Activated CD4-positive, alpha-beta T cell treated with anti-CD3 and anti-CD28 coated beads, Interleukin-2, amount 10 ng/mL, durations not matched to agents 7 days and 5 days (primary cell): ENCODE data around the gene IER2. TPM values are rescaled to one million over a fixed set of nuclear protein-coding genes. Genes with fewer than 3 reads are reported as not detected.
"Not testable (repeated sequence)": the region's sequence is repeated elsewhere in the genome, so short reads cannot be mapped to it uniquely, and the experiment has no call there.

Source experiments
- CTCF ChIA-PET: fragments of 350-600 bp; sonication (Branson Sonifier 250); formaldehyde crosslinking; loops from one replicate; lab custom pipeline; 2021; ENCODE audit warnings: antibody characterized with exemption; lab: Charles Lee
- POLR2A ChIA-PET: fragments of 350-600 bp; sonication (Branson Sonifier 250); formaldehyde crosslinking; loops from one replicate; lab custom pipeline; 2021; ENCODE audit warnings: antibody characterized with exemption; lab: Charles Lee
- DNase-seq: peaks from one replicate; pipeline ENCODE4 v3.0.0-alpha.2; 2020
- H3K27ac Mint-ChIP-seq: one replicate; pipeline ENCODE4 v1.8.0; 2021; ENCODE audit warnings: mild to moderate bottlenecking, moderate library complexity, mixed read lengths
- H3K27me3 Mint-ChIP-seq: one replicate; pipeline ENCODE4 v1.8.0; 2021; ENCODE audit warnings: mixed read lengths
- H3K36me3 Mint-ChIP-seq: one replicate; pipeline ENCODE4 v1.8.0; 2021; ENCODE audit warnings: low read depth, mixed read lengths
- H3K4me1 Mint-ChIP-seq: one replicate; pipeline ENCODE4 v1.8.0; 2021; ENCODE audit warnings: mixed read lengths
- H3K4me3 Mint-ChIP-seq: one replicate; pipeline ENCODE4 v1.8.0; 2021; ENCODE audit warnings: mild to moderate bottlenecking, moderate library complexity, mixed read lengths
- H3K9me3 Mint-ChIP-seq: one replicate; pipeline ENCODE4 v1.8.0; 2021; ENCODE audit warnings: mixed read lengths
- total RNA-seq, 2 experiments: library from RNA; stranded (reverse); gene quantifications; one replicate each; pipeline ENCODE4 v1.2.3, GENCODE V29; 2021

Gene IER2
- total RNA-seq, 2 experiments from 2014 or later, result 167 to 188 TPM

GRCh38 chr19:13134626-13135025, 15.6 kb upstream of the IER2 start:
- Mint-ChIP-seq H3K4me1 (peaks cover 31% of the 10 kb centered on the region), H3K27ac (no peak overlapping the region), H3K9me3 (no peaks in the 10 kb centered on the region), H3K27me3 (no peaks in the 10 kb centered on the region), H3K4me3 (no peak overlapping the region), H3K36me3 (peaks cover 23% of the 10 kb centered on the region)
- no peak for DNase-seq
- ChIA-PET POLR2A (interaction anchor here (1.1 kb wide), 1 partner anchor 26 kb away, joined by 5 read pairs; no protein-coding TSS in a partner anchor), CTCF (interaction anchor here (0.6 to 1.1 kb wide), 3 partner anchors 9 to 1001 kb away, joined by 3 read pairs; no protein-coding TSS in a partner anchor)

GRCh38 chr19:13135068-13136062, 14.8 kb upstream of the IER2 start:
- Mint-ChIP-seq H3K36me3 (peaks cover 23% of the 10 kb centered on the region), H3K27ac (no peak overlapping the region), H3K4me3 (no peak overlapping the region), H3K27me3 (no peaks in the 10 kb centered on the region), H3K9me3 (no peaks in the 10 kb centered on the region), H3K4me1 (peaks cover 29% of the 10 kb centered on the region)
- DNase-seq, result no peak
- CTCF ChIA-PET, result interaction anchor here (0.6 kb wide), 1 partner anchor 1002 kb away, joined by 3 read pairs; no protein-coding TSS in a partner anchor
- POLR2A ChIA-PET, result interaction anchor here (1.1 kb wide), 1 partner anchor 27 kb away, joined by 5 read pairs; no protein-coding TSS in a partner anchor

GRCh38 chr19:13137290-13137794, 12.9 kb upstream of the IER2 start:
- H3K36me3 Mint-ChIP-seq, result peaks cover 22% of the 10 kb centered on the region
- H3K27ac Mint-ChIP-seq, result no peak overlapping the region
- no peak for DNase-seq
- H3K27me3 Mint-ChIP-seq, result no peaks in the 10 kb centered on the region
- H3K4me3 Mint-ChIP-seq, result no peak overlapping the region
- peaks cover 17% of the 10 kb centered on the region for H3K4me1 Mint-ChIP-seq
- ChIA-PET POLR2A (no interaction called here), CTCF (interaction anchor here (1.3 kb wide), 1 partner anchor 33 kb away, joined by 5 read pairs; no protein-coding TSS in a partner anchor)
- H3K9me3 Mint-ChIP-seq, result no peaks in the 10 kb centered on the region

- peaks cover 16% of the 10 kb centered on the region for H3K36me3 Mint-ChIP-seq
- ChIA-PET POLR2A (no interaction called here), CTCF (no interaction called here)
- H3K9me3 Mint-ChIP-seq, result no peaks in the 10 kb centered on the region
- H3K4me1 Mint-ChIP-seq, result peaks cover 7% of the 10 kb centered on the region
- no peak overlapping the region for H3K4me3 Mint-ChIP-seq
- no peaks in the 10 kb centered on the region for H3K27me3 Mint-ChIP-seq
- no peak for DNase-seq
- H3K27ac Mint-ChIP-seq, result no peak overlapping the region
Observed at GRCh38 chr19:13138171-13138915, 11.9 kb upstream of the IER2 start.

- peaks cover 2% of the 10 kb centered on the region for H3K4me1 Mint-ChIP-seq
- H3K27me3 Mint-ChIP-seq, result no peaks in the 10 kb centered on the region
- ChIA-PET CTCF (no interaction called here), POLR2A (no interaction called here)
- no peak overlapping the region for H3K27ac Mint-ChIP-seq
- no peak overlapping the region for H3K4me3 Mint-ChIP-seq
- H3K9me3 Mint-ChIP-seq, result no peaks in the 10 kb centered on the region
- DNase-seq, result no peak
- peaks cover 18% of the 10 kb centered on the region for H3K36me3 Mint-ChIP-seq
Observed at GRCh38 chr19:13138916-13139198, 11.4 kb upstream of the IER2 start.

GRCh38 chr19:13139633-13140311, 10.4 kb upstream of the IER2 start:
- ChIA-PET POLR2A (no interaction called here), CTCF (no interaction called here)
- Mint-ChIP-seq H3K4me3 (no peak overlapping the region), H3K27me3 (no peaks in the 10 kb centered on the region), H3K36me3 (peaks cover 22% of the 10 kb centered on the region), H3K9me3 (no peaks in the 10 kb centered on the region), H3K27ac (peak overlapping the region; percentile 3), H3K4me1 (peaks cover 2% of the 10 kb centered on the region)
- DNase-seq, result no peak

DNA sequence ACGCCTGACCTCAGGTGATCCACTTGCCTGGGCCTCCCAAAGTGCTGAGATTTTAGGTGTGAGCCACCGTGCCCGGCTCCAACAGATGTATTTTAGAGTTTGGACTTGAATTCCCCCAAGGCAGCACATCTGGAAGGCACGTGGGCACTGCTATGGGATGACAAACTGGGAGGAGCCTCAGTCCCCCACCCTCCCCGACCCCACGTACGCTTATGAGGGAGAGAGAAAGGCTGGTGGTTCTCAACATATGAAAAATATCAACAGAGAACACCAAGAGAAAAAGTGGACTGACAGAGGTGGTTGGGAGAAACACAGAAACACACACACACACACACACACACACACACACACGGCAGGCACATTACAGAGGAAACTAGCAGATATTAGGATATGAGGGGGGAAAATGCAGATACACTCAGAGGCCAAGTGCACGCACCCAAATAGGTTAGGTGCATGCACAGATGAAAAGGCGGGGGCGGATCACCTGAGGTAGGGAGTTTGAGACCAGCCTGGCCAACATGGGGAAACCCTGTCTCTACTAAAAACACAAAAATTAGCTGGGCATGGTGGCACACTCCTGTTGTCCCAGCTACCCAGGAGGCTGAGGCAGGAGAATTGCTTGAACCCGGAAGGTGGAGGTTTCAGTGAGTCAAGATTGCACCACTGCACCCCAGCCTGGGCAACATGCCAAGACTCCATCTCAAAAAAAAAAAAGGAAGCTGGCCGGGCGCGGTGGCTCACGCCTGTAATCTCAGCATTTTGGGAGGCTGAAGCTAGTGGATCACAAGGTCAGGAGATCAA, 3.2 kb upstream of the IER2 start:
- Mint-ChIP-seq H3K36me3 (peaks cover 8% of the 10 kb centered on the region), H3K9me3 (no peaks in the 10 kb centered on the region), H3K27ac (no peak overlapping the region), H3K4me1 (peaks cover 17% of the 10 kb centered on the region), H3K27me3 (no peaks in the 10 kb centered on the region), H3K4me3 (no peak overlapping the region)
- ChIA-PET CTCF (interaction anchor here (1.1 to 1.4 kb wide), 2 partner anchors 43 to 47 kb away, joined by 3 to 8 read pairs; no protein-coding TSS in a partner anchor), POLR2A (no interaction called here)
- DNase-seq, result no peak

GRCh38 chr19:13149173-13149627, 1.0 kb upstream of the IER2 start:
- H3K9me3 Mint-ChIP-seq, H3K27me3 Mint-ChIP-seq, DNase-seq, POLR2A ChIA-PET: not testable (repeated sequence)
- Mint-ChIP-seq H3K36me3 (peaks cover 15% of the 10 kb centered on the region), H3K4me3 (peak overlapping the region; percentile 97), H3K4me1 (peaks cover 19% of the 10 kb centered on the region), H3K27ac (peak overlapping the region; percentile 16)
- CTCF ChIA-PET, result interaction anchor here (0.9 to 1.9 kb wide), 7 partner anchors 13 to 45 kb away, joined by 3 to 6 read pairs (median 5); partner anchors contain the start of gene NACC1

DNA sequence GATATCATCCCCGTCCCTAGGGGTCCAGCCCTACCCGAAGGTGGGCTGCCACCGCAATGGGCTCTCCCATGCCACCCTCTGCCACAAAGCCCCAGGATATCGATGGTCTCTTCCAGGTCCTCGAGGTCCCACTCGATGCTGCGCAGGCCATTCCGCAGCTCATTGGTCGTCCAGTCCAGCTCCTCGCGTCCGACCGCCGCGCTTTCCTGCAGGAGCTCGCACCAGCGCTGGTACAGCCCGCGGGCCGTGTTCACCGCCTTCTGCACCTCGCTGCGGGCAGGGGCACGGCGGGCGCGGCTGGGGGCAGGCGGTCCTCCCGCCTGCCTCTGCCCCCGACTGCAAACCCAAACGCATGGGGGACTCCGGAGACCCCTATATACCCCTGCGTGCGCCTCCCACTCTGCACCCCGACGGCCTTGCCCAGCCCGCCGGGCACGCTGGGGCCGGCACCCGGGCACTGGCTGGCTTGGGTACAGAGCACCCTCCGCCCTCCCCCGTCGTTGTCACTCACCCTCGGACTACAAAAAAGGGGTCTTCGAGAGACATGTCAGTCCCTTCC, 504 bp upstream of the IER2 start:
- Mint-ChIP-seq H3K4me1 (peaks cover 19% of the 10 kb centered on the region), H3K9me3 (no peaks in the 10 kb centered on the region), H3K36me3 (peaks cover 20% of the 10 kb centered on the region), H3K4me3 (peak overlapping the region; percentile 97), H3K27ac (peak overlapping the region; percentile 91), H3K27me3 (no peaks in the 10 kb centered on the region)
- peak; percentile 37 for DNase-seq
- ChIA-PET CTCF (interaction anchor here (0.6 to 1.9 kb wide), 10 partner anchors 8 to 260 kb away, joined by 3 to 6 read pairs (median 4); partner anchors contain the start of gene NACC1), POLR2A (no interaction called here)

- CTCF ChIA-PET, result interaction anchor here (1.0 to 1.9 kb wide), 4 partner anchors 13 to 186 kb away, joined by 3 to 6 read pairs (median 6); partner anchors contain the start of gene NACC1
- POLR2A ChIA-PET, result no interaction called here
- Mint-ChIP-seq H3K4me3 (peak overlapping the region; percentile 97), H3K27me3 (no peaks in the 10 kb centered on the region), H3K9me3 (no peaks in the 10 kb centered on the region), H3K36me3 (peaks cover 29% of the 10 kb centered on the region), H3K4me1 (peaks cover 20% of the 10 kb centered on the region), H3K27ac (peak overlapping the region; percentile 91)
- peak; percentile 35 for DNase-seq
Observed at GRCh38 chr19:13150931-13151604, 857 bp downstream of the IER2 start.
